IMR-90 (cell line): ENCODE measurements around the gene PAN3. TPM values are rescaled to one million over a fixed set of nuclear protein-coding genes. Genes with fewer than 3 reads are reported as not detected.
A peak's percentile ranks its signal among the peaks of the same experiment; 100 is the strongest.

Experiments used
- ATAC-seq: fragments of 200-7000 bp; cut with Tn5 transposase; 2 replicates; pipeline ENCODE4 v1.9.1; 2020; ENCODE audit warnings: low read depth, mild to moderate bottlenecking, moderate library complexity
- BruUV-seq: library from RNA; stranded (reverse); fragments of 400-500 nt; replicated peaks from 2 replicates; lab custom pipeline; 2021; lab: Mats Ljungman, UMichigan
- CTCF ChIA-PET: fragments of 300-600 bp; formaldehyde crosslinking; extraction: SDS; loops from one replicate; lab custom pipeline; 2021; ENCODE audit warnings: antibody characterized with exemption; lab: Yijun Ruan, JAX
- POLR2A ChIA-PET: fragments of 300-600 bp; sonication (Branson Sonifier 250); formaldehyde crosslinking; loops from one replicate; lab custom pipeline; 2022; ENCODE audit warnings: antibody characterized with exemption; ENCODE audit not compliant: unreplicated experiment; lab: Charles Lee
- DNase-seq: peaks from one replicate; pipeline ENCODE4 v3.0.0; 2013
- H2AFZ ChIP-seq: replicated peaks from 2 replicates; pipeline ENCODE3; 2013; ENCODE audit warnings: low read length, mild to moderate bottlenecking; ENCODE audit not compliant: poor library complexity
- H2AK5ac ChIP-seq: 2 replicates; pipeline ENCODE4 v1.6.1; 2013; ENCODE audit warnings: low read depth, low read length, inconsistent platforms
- H2AK9ac ChIP-seq: replicated peaks from 2 replicates; pipeline ENCODE3; 2013; ENCODE audit warnings: mild to moderate bottlenecking, low read depth, low read length, moderate library complexity; ENCODE audit not compliant: poor library complexity
- H2BK120ac ChIP-seq: 2 replicates; pipeline ENCODE4 v1.6.1; 2013; ENCODE audit warnings: low read depth, low read length, inconsistent platforms
- H2BK15ac ChIP-seq: 3 replicates; pipeline ENCODE4 v1.6.1; 2013; ENCODE audit warnings: low read depth, low read length, inconsistent platforms
- H2BK20ac ChIP-seq: 2 replicates; pipeline ENCODE4 v1.6.1; 2013; ENCODE audit warnings: low read depth, mild to moderate bottlenecking, inconsistent platforms, low read length, moderate library complexity
- H2BK5ac ChIP-seq: 2 replicates; pipeline ENCODE4 v1.6.1; 2013; ENCODE audit warnings: mild to moderate bottlenecking, low read depth, low read length, inconsistent platforms; ENCODE audit not compliant: poor library complexity, severe bottlenecking
- H3K14ac ChIP-seq: replicated peaks from 2 replicates; pipeline ENCODE4 v1.6.1; 2013; ENCODE audit warnings: low read depth, low read length, inconsistent platforms
- H3K18ac ChIP-seq: 2 replicates; pipeline ENCODE4 v1.6.1; 2013; ENCODE audit warnings: low read depth, low read length, control low read depth
- H3K23ac ChIP-seq: 2 replicates; pipeline ENCODE4 v1.6.1; 2013; ENCODE audit warnings: low read depth, low read length, inconsistent platforms
- H3K27ac ChIP-seq: 2 replicates; pipeline ENCODE4 v1.5.1; 2013; ENCODE audit warnings: mild to moderate bottlenecking, control low read depth, low read length; ENCODE audit not compliant: insufficient read depth
- H3K27me3 ChIP-seq: 2 replicates; pipeline ENCODE4 v1.6.1; 2013; ENCODE audit warnings: low read length; ENCODE audit not compliant: control insufficient read depth, insufficient read depth
- H3K36me3 ChIP-seq: 2 replicates; pipeline ENCODE4 v1.6.1; 2013; ENCODE audit warnings: low read length, mixed read lengths; ENCODE audit not compliant: control insufficient read depth, insufficient read depth
- H3K4ac ChIP-seq: 2 replicates; pipeline ENCODE4 v1.6.1; 2013; ENCODE audit warnings: low read depth, low read length, inconsistent platforms
- H3K4me1 ChIP-seq: 2 replicates; pipeline ENCODE4 v1.6.1; 2013; ENCODE audit warnings: low read length, mixed read lengths; ENCODE audit not compliant: control insufficient read depth, insufficient read depth
- H3K4me2 ChIP-seq: 2 replicates; pipeline ENCODE4 v1.6.1; 2013; ENCODE audit warnings: low read depth, mild to moderate bottlenecking, control low read depth, low read length, moderate library complexity
- H3K4me3 ChIP-seq: 2 replicates; pipeline ENCODE4 v1.5.1; 2013; ENCODE audit warnings: low read depth, mild to moderate bottlenecking, control low read depth, low read length, moderate library complexity; ENCODE audit not compliant: insufficient read depth
- H3K56ac ChIP-seq: 2 replicates; pipeline ENCODE4 v1.6.1; 2013; ENCODE audit warnings: low read length, inconsistent platforms; ENCODE audit not compliant: insufficient read depth; ENCODE audit errors: extremely low read depth
- H3K79me1 ChIP-seq, 2 experiments: 2 replicates each; pipeline ENCODE4 v1.6.1; 2013; ENCODE audit warnings: low read length in 2 of 2, inconsistent platforms in 1 of 2, low read depth in 1 of 2
- H3K9ac ChIP-seq: 2 replicates; pipeline ENCODE4 v1.6.1; 2013; ENCODE audit warnings: low read depth, low read length, control low read depth
- H3K9me1 ChIP-seq: 2 replicates; pipeline ENCODE4 v1.6.1; 2013; ENCODE audit warnings: low read length, inconsistent platforms; ENCODE audit not compliant: insufficient read depth
- H3K9me3 ChIP-seq: 2 replicates; pipeline ENCODE4 v1.6.1; 2013; ENCODE audit warnings: low read length; ENCODE audit not compliant: control insufficient read depth, insufficient read depth
- H4K20me1 ChIP-seq: 2 replicates; pipeline ENCODE4 v1.6.1; 2013; ENCODE audit warnings: low read length, inconsistent platforms; ENCODE audit not compliant: insufficient read depth
- H4K5ac ChIP-seq: 2 replicates; pipeline ENCODE4 v1.6.1; 2013; ENCODE audit warnings: mild to moderate bottlenecking, low read depth, low read length, control low read depth
- H4K8ac ChIP-seq, 2 experiments: 2 replicates each; pipeline ENCODE4 v1.6.1; 2013; ENCODE audit warnings: low read depth in 2 of 2, low read length in 2 of 2, control low read depth in 1 of 2, inconsistent platforms in 1 of 2
- H4K91ac ChIP-seq: 2 replicates; pipeline ENCODE4 v1.6.1; 2013; ENCODE audit warnings: low read depth, low read length, inconsistent platforms; ENCODE audit not compliant: insufficient read depth
- BHLHE40 ChIP-seq: fragments of 150-350 bp; IDR thresholded peaks from 2 replicates; pipeline ENCODE4 v1.6.1; 2016; ENCODE audit warnings: mild to moderate bottlenecking, low read depth, low read length
- CEBPB ChIP-seq: IDR thresholded peaks from 2 replicates; pipeline ENCODE4 v1.6.1; 2012; ENCODE audit warnings: low read depth, low read length, improper control_type of control experiment
- CHD1 ChIP-seq: IDR thresholded peaks from 2 replicates; pipeline ENCODE4 v1.6.1; 2012; ENCODE audit warnings: low read depth, low read length, improper control_type of control experiment
- CTCF ChIP-seq: conservative IDR thresholded peaks from 2 replicates; pipeline ENCODE4 v1.5.1; 2012; ENCODE audit warnings: mild to moderate bottlenecking, low read depth, low read length, improper control_type of control experiment
- FOS ChIP-seq: fragments of 150-350 bp; IDR thresholded peaks from 2 replicates; pipeline ENCODE4 v1.6.1; 2016; ENCODE audit warnings: low read depth, low read length
- MAFK ChIP-seq: IDR thresholded peaks from 2 replicates; pipeline ENCODE4 v1.6.1; 2012; ENCODE audit warnings: low read depth, low read length, improper control_type of control experiment
- MAZ ChIP-seq: IDR thresholded peaks from 2 replicates; pipeline ENCODE4 v1.6.1; 2012; ENCODE audit warnings: low read depth, mild to moderate bottlenecking, low read length, improper control_type of control experiment, moderate library complexity, borderline replicate concordance
- MXI1 ChIP-seq: IDR thresholded peaks from 2 replicates; pipeline ENCODE4 v1.6.1; 2012; ENCODE audit warnings: low read depth, mild to moderate bottlenecking, low read length, moderate library complexity, borderline replicate concordance
- NFE2L2 ChIP-seq: fragments of 150-350 bp; IDR thresholded peaks from 2 replicates; pipeline ENCODE4 v1.6.1; 2016; ENCODE audit warnings: low read depth, mild to moderate bottlenecking, low read length
- POLR2A ChIP-seq: IDR thresholded peaks from 2 replicates; pipeline ENCODE4 v1.6.1; 2012; ENCODE audit warnings: mild to moderate bottlenecking, low read depth, low read length
- RAD21 ChIP-seq: IDR thresholded peaks from 2 replicates; pipeline ENCODE4 v1.6.1; 2012; ENCODE audit warnings: low read length, improper control_type of control experiment
- RFX5 ChIP-seq: IDR thresholded peaks from 2 replicates; pipeline ENCODE4 v1.8.0; 2012; ENCODE audit warnings: low read depth, mild to moderate bottlenecking, low read length, moderate library complexity
- SMC3 ChIP-seq: fragments of 150-350 bp; IDR thresholded peaks from 2 replicates; pipeline ENCODE4 v1.6.1; 2016; ENCODE audit warnings: low read depth, mild to moderate bottlenecking, antibody characterized with exemption, low read length, moderate library complexity
- USF2 ChIP-seq: fragments of 150-350 bp; IDR thresholded peaks from 2 replicates; pipeline ENCODE4 v1.6.1; 2017; ENCODE audit warnings: mild to moderate bottlenecking, antibody characterized with exemption, low read length, low read depth
- WGBS, 2 experiments: methylation state at CpG; one replicate each; pipeline versions ENCODE4 v1.1.5 to v1.1.7; 2013; ENCODE audit warnings: missing lambda C conversion rate in 2 of 2; ENCODE audit not compliant: insufficient read length in 1 of 2; ENCODE audit errors: extremely low coverage in 2 of 2; 5-methylcytosine and 5-hydroxymethylcytosine counted together
- dilution Hi-C: fragments of 300-500 bp; cut with HindIII; formaldehyde crosslinking; loops from one replicate; pipeline ENCODE4 v1.14.3; 2018; ENCODE audit warnings: low sequenced_read_pairs; ENCODE audit not compliant: unreplicated experiment
- in situ Hi-C: fragments of 300-500 bp; cut with MboI; formaldehyde crosslinking; loops from 3 replicates; pipeline ENCODE4 v1.14.3; 2019; ENCODE audit warnings: low sequenced_read_pairs, inconsistent platforms, mixed read lengths
- intact Hi-C: fragments of 100-400 bp; cut with micrococcal nuclease; formaldehyde crosslinking; loops from 2 replicates; pipeline ENCODE4 v1.10.0; 2022
- polyA plus RNA-seq, 3 experiments: library from polyadenylated mRNA; depleted of rRNA; stranded (reverse); fragments of >200 nt; gene quantifications; 2 replicates each; pipeline ENCODE4 v1.2.3, GENCODE V29; 2012; ENCODE audit warnings: low replicate concordance in 1 of 3
- total RNA-seq: library from RNA; depleted of rRNA; stranded (reverse); fragments of >200 nt; gene quantifications from 2 replicates; pipeline ENCODE4 v1.2.3, GENCODE V29; 2012
- TF ChIP-seq, protein P1 (sequence below): fragments of 150-350 bp; IDR thresholded peaks from 2 replicates; pipeline ENCODE4 v1.6.1; 2016; ENCODE audit warnings: low read depth, mild to moderate bottlenecking, low read length, moderate library complexity, borderline replicate concordance

The PAN3 gene
- total and polyA plus RNA-seq, 2 of the 4 experiments (the other 2 are of a cell fraction): 6.6 to 15.1 TPM

GRCh38 chr13:28161370-28161769 lies 23.0 kb downstream of the PAN3 start:
- H2AK5ac ChIP-seq: no peak overlapping the region
- ATAC-seq: peak; percentile 66
- no peak overlapping the region for H2BK120ac ChIP-seq
- in situ Hi-C loops (no loop called here), dilution Hi-C loops (no loop called here), intact Hi-C loops (no loop called here)
- H3K23ac ChIP-seq: no peak overlapping the region
- peaks cover 31% of the 10 kb centered on the region for H4K20me1 ChIP-seq
- peaks cover 9% of the 10 kb centered on the region for H3K4me1 ChIP-seq
- BruUV-seq: no TSS peak
- H4K8ac ChIP-seq: no peak overlapping the region
- no peak overlapping the region for H3K4me3 ChIP-seq
- TF ChIP-seq FOS (no peak), BHLHE40 (no peak), CEBPB (no peak), MXI1 (no peak), NFE2L2 (no peak), USF2 (no peak), CTCF (no peak), CHD1 (no peak), SMC3 (no peak), MAFK (no peak), RFX5 (no peak), RAD21 (no peak), POLR2A (no peak), MAZ (no peak)
- TF ChIP-seq, protein P1, sequence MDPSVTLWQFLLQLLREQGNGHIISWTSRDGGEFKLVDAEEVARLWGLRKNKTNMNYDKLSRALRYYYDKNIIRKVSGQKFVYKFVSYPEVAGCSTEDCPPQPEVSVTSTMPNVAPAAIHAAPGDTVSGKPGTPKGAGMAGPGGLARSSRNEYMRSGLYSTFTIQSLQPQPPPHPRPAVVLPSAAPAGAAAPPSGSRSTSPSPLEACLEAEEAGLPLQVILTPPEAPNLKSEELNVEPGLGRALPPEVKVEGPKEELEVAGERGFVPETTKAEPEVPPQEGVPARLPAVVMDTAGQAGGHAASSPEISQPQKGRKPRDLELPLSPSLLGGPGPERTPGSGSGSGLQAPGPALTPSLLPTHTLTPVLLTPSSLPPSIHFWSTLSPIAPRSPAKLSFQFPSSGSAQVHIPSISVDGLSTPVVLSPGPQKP: no peak
- H4K5ac ChIP-seq: no peak overlapping the region
- H3K27me3 ChIP-seq: no peaks in the 10 kb centered on the region
- no peak overlapping the region for H4K91ac ChIP-seq
- no peak overlapping the region for H2AFZ ChIP-seq
- H3K14ac ChIP-seq: no peak overlapping the region; the same call in 1 of the 2 replicates
- peaks cover 2% of the 10 kb centered on the region for H3K9me1 ChIP-seq
- 40% methylated on average over 1 of the region's 1 CpG; no CpG with 5 or more reads in 1 of the 2 experiments for WGBS, 2 experiments
- no peak overlapping the region for H3K18ac ChIP-seq
- H2AK9ac ChIP-seq: no peak overlapping the region
- H3K9ac ChIP-seq: no peak overlapping the region
- H3K36me3 ChIP-seq: no peaks in the 10 kb centered on the region
- CTCF ChIA-PET: no interaction called here
- H2BK5ac ChIP-seq: no peak overlapping the region
- H3K4me2 ChIP-seq: peak overlapping the region; percentile 22; the same call in 1 of the 2 replicates
- DNase-seq: peak; percentile 36
- H2BK20ac ChIP-seq: no peak overlapping the region
- H2BK15ac ChIP-seq: no peak overlapping the region
- H3K27ac ChIP-seq: no peak overlapping the region
- no peak overlapping the region for H3K4ac ChIP-seq
- peaks cover 30 to 70% of the 10 kb centered on the region in 2 experiments for H3K79me1 ChIP-seq
- no peak overlapping the region for H3K56ac ChIP-seq
- POLR2A ChIA-PET: no interaction called here
- no peaks in the 10 kb centered on the region for H3K9me3 ChIP-seq
